Gastroesophageal sphincter (tissue), 4 donors: ENCODE results near the gene IFI30. TPM values are rescaled to one million over a fixed set of nuclear protein-coding genes. Genes with fewer than 3 reads are reported as not detected.

Experiments used
- ATAC-seq: fragments of 150-250 bp; one replicate; pipeline ENCODE4 v1.9.1; 2016; ENCODE audit warnings: mild to moderate bottlenecking, moderate library complexity
- H3K27ac ChIP-seq, 4 donors: fragments of 200-600 bp; sonication (generic) in 3 of 4; 1 replicate in 3 of 4; 2 replicates in 1 of 4; pipeline ENCODE4 v1.5.1; 2016 to 2019
- H3K27me3 ChIP-seq: fragments of 200-600 bp; sonication (generic); one replicate; pipeline ENCODE4 v1.5.1; 2019
- H3K36me3 ChIP-seq, 2 donors: fragments of 200-600 bp; sonication (generic); one replicate each; pipeline ENCODE4 v1.5.1; 2019; ENCODE audit warnings: control low read depth in 1 of 2
- H3K4me1 ChIP-seq, 3 donors: fragments of 200-600 bp; sonication (generic); 1 replicate in 2 of 3; 2 replicates in 1 of 3; pipeline ENCODE4 v1.5.1; 2016 to 2019; ENCODE audit warnings: control low read depth in 2 of 3
- H3K4me3 ChIP-seq, 2 donors: fragments of 200-600 bp; sonication (generic); one replicate each; pipeline ENCODE4 v1.5.1; 2019; ENCODE audit warnings: mild to moderate bottlenecking in 1 of 2, moderate library complexity in 1 of 2
- H3K9me3 ChIP-seq, 3 donors: fragments of 200-600 bp; sonication (generic); one replicate each; pipeline ENCODE4 v1.5.1; 2017 to 2019; ENCODE audit warnings: control low read depth in 2 of 3
- EP300 ChIP-seq: sonication (generic); formaldehyde crosslinking; IDR thresholded peaks from one replicate; pipeline ENCODE4 v1.6.1; 2017; ENCODE audit warnings: antibody characterized with exemption, mild to moderate bottlenecking
- POLR2A ChIP-seq, 2 donors: fragments of 450-650 bp; IDR thresholded peaks; one replicate each; pipeline ENCODE4 v1.6.1; 2017; ENCODE audit warnings: antibody characterized with exemption in 2 of 2, mild to moderate bottlenecking in 2 of 2, moderate library complexity in 1 of 2
- POLR2AphosphoS5 ChIP-seq: sonication (generic); formaldehyde crosslinking; IDR thresholded peaks from one replicate; pipeline ENCODE4 v1.6.1; 2017; ENCODE audit warnings: antibody characterized with exemption
- WGBS, 2 donors: methylation state at CpG; one replicate each; pipeline ENCODE4 v1.1.5; 2018; ENCODE audit warnings: low coverage in 1 of 2; 5-methylcytosine and 5-hydroxymethylcytosine counted together
- total RNA-seq, 4 donors: library from RNA; depleted of rRNA; stranded (reverse); fragments of >200 nt; gene quantifications; one replicate each; pipeline ENCODE4 v1.1.0, GENCODE V29; 2016
- TF ChIP-seq, protein P1 (sequence below), 4 experiments: fragments of 200-600 bp in 2 of 4; fragments of 450-650 bp in 2 of 4; sonication (generic) in 1 of 4; IDR thresholded peaks; one replicate each; pipeline ENCODE4 v1.5.1; 2017 to 2019; ENCODE audit warnings: antibody characterized with exemption in 4 of 4, mild to moderate bottlenecking in 2 of 4, moderate library complexity in 2 of 4

The IFI30 gene
- total RNA-seq, 4 donors from 2014 or later: 4.4 to 79.6 (median 40.8) TPM

DNA sequence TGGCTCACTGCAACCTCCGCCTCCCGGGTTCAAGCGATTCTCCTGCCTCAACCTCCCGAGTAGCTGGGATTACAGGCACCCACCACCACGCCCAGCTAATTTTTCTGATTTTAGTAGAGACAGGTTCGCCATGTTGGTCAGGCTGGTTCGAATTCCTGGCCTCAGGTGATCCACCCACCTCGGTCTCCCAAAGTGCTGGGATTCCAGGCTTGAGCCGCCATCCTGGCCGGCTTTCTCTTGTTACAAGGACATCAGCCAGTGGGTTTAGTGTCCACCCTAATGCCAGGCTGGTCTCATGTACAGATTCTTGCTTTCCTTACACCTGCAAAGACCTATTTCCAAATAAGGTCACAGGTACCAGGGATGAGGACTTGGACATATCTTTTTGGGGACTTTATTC, 13.8 kb upstream of the IFI30 start:
- H3K36me3 ChIP-seq: peaks cover 0 to 39% of the 10 kb centered on the region in 2 donors
- H3K4me1 ChIP-seq: peaks cover 0 to 59% (median 24%) of the 10 kb centered on the region in 3 donors
- no peaks in the 10 kb centered on the region for H3K9me3 ChIP-seq
- no peak overlapping the region for H3K4me3 ChIP-seq
- TF ChIP-seq EP300: no peak
- no peak for TF ChIP-seq POLR2AphosphoS5
- TF ChIP-seq, protein P1, sequence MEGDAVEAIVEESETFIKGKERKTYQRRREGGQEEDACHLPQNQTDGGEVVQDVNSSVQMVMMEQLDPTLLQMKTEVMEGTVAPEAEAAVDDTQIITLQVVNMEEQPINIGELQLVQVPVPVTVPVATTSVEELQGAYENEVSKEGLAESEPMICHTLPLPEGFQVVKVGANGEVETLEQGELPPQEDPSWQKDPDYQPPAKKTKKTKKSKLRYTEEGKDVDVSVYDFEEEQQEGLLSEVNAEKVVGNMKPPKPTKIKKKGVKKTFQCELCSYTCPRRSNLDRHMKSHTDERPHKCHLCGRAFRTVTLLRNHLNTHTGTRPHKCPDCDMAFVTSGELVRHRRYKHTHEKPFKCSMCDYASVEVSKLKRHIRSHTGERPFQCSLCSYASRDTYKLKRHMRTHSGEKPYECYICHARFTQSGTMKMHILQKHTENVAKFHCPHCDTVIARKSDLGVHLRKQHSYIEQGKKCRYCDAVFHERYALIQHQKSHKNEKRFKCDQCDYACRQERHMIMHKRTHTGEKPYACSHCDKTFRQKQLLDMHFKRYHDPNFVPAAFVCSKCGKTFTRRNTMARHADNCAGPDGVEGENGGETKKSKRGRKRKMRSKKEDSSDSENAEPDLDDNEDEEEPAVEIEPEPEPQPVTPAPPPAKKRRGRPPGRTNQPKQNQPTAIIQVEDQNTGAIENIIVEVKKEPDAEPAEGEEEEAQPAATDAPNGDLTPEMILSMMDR (IDR thresholded peaks at IDR 0.05): no peak
- no peak for TF ChIP-seq POLR2A (IDR thresholded peaks at IDR 0.05)
- no peaks in the 10 kb centered on the region for H3K27me3 ChIP-seq
- peak overlapping the region in 2 of 4 donors; percentile 85 for H3K27ac ChIP-seq
- no peak for ATAC-seq
- WGBS, 2 donors: 96% methylated on average over 5 of the region's 10 CpGs; no CpG with 5 or more reads in 1 of the 2 donors

DNA sequence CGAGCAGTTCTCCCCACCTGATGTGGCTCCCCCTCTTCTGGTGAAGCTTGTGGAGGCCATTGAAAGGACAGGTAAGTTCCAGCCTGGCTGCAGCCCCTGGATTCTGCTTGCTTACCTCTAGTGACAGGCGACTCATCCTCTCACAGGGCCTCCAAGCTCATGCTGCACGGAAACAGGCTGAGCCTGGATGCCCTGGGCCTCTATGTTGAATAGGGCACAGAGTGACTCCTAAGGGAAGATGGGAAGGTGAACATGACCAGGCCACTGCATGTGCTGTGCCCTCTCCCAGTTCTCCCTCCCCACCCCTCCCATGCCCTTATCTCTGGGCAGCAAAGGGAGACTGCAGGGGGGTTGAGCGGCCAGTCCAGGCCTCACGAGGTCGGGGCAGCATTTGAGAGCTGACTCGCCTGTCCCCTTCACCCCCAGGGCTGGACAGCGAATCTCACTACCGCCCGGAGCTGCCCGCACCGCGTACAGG, 13.1 kb upstream of the IFI30 start:
- Histone ChIP-seq H3K27me3 (no peaks in the 10 kb centered on the region), H3K4me1 (peaks cover 0 to 52% (median 24%) of the 10 kb centered on the region in 3 donors), H3K27ac (peak overlapping the region; percentile 40 to 85 (median 85)), H3K4me3 (peak overlapping the region; percentile 28 to 55), H3K9me3 (no peaks in the 10 kb centered on the region), H3K36me3 (peaks cover 0 to 45% of the 10 kb centered on the region in 2 donors)
- ATAC-seq: no peak
- WGBS, 2 donors: no CpG with 5 or more reads among the region's 13 CpGs
- TF ChIP-seq POLR2AphosphoS5 (no peak), EP300 (no peak), POLR2A (IDR thresholded peaks at IDR 0.05) (no peak)
- TF ChIP-seq, protein P1 (IDR thresholded peaks at IDR 0.05): no peak

DNA sequence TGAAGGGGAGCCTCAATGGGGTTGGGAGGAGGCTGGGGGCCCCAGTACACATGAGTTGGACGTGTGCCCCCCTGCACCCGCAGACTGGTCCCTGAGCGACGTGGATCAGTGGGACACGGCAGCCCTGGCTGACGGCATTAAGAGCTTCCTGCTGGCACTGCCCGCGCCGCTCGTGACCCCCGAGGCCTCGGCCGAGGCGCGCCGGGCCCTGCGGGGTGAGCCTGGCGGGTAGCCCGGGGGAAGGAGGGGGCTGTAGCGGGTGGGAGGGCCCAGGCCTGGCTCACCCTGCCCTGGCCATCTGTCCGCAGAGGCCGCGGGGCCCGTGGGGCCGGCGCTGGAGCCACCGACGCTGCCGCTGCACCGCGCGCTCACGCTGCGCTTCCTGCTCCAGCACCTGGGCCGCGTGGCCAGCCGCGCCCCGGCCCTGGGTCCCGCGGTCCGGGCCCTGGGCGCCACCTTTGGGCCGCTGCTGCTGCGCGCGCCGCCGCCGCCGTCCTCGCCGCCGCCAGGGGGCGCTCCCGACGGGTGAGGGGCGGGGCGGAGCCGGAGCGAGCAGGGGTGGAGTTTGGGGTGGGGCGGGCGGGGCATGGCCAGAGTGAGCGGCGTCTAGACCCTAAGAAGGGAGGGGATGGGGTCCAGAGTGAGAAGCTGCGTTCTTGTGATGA, 12.5 kb upstream of the IFI30 start:
- Histone ChIP-seq H3K4me1 (peaks cover 0 to 46% (median 24%) of the 10 kb centered on the region in 3 donors), H3K27ac (peak overlapping the region; percentile 40 to 85 (median 85)), H3K9me3 (no peaks in the 10 kb centered on the region), H3K36me3 (peaks cover 0 to 45% of the 10 kb centered on the region in 2 donors), H3K4me3 (peak overlapping the region; percentile 28 to 55), H3K27me3 (no peaks in the 10 kb centered on the region)
- TF ChIP-seq, protein P1 (IDR thresholded peaks at IDR 0.05): peak in 3 of 4 experiments; percentile 70 to 79 (median 74)
- TF ChIP-seq EP300: no peak
- WGBS, 2 donors: 0% methylated on average over 1 of the region's 66 CpGs; no CpG with 5 or more reads in 1 of the 2 donors
- ATAC-seq: peak; percentile 89

DNA sequence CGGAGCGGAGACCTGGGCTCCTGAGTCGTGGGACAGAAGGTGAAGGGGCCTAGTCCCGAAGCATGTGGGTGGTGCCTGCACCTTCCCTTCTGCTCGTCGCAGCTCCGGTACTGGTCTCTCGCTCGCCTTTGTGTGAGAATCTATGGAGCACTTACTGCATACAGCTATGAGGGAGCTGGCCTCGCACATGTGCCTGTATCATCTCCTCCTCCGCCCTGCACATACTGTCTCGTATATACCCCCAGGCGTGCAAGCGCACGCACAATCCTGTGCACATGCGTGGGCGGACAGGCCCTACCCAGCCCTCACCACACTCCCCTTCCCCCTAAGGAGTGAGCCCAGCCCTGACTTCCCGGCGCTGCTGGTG, 12.0 kb upstream of the IFI30 start:
- Histone ChIP-seq H3K27me3 (no peaks in the 10 kb centered on the region), H3K36me3 (peaks cover 0 to 48% of the 10 kb centered on the region in 2 donors), H3K27ac (peak overlapping the region in 3 of 4 donors; percentile 85), H3K4me1 (peaks cover 0 to 41% (median 23%) of the 10 kb centered on the region in 3 donors), H3K4me3 (peak overlapping the region; percentile 7 to 55), H3K9me3 (no peaks in the 10 kb centered on the region)
- ATAC-seq: peak; percentile 19
- 61% methylated on average over 10 of the region's 19 CpGs; no CpG with 5 or more reads in 1 of the 2 donors for WGBS, 2 donors
- TF ChIP-seq, protein P1 (IDR thresholded peaks at IDR 0.05): no peak
- TF ChIP-seq POLR2A (IDR thresholded peaks at IDR 0.05) (no peak), POLR2AphosphoS5 (no peak), EP300 (no peak)

DNA sequence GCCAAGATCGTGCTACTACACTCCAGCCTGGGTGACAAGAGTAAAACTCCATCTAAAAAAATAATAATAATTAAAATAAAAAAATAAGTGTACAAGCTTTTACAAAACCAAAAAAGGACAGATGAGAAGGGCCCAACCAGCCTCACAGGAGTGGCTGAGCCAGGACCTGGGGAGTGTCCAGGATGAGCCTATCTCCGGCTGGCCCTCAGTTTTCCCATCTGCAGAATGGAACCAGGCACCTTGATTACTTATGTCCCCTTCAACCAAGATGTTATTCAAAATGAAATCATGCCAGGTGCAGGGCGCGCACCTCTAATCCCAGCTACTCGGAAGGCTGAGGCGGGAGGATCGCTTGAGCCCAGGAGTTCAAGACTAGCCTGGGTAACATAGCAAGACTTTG, 9.5 kb upstream of the IFI30 start:
- 95 to 100% methylated on average over 5 to 7 of the region's 7 CpGs for WGBS, 2 donors
- ATAC-seq: no peak
- TF ChIP-seq, protein P1 (IDR thresholded peaks at IDR 0.05): no peak
- TF ChIP-seq POLR2A (IDR thresholded peaks at IDR 0.05): no peak
- no peak for TF ChIP-seq POLR2AphosphoS5
- no peak for TF ChIP-seq EP300
- peaks cover 0 to 73% of the 10 kb centered on the region in 2 donors for H3K36me3 ChIP-seq
- no peak overlapping the region for H3K4me3 ChIP-seq
- no peak overlapping the region for H3K27ac ChIP-seq
- H3K9me3 ChIP-seq: no peaks in the 10 kb centered on the region
- no peaks in the 10 kb centered on the region for H3K27me3 ChIP-seq
- peaks cover 0 to 21% (median 12%) of the 10 kb centered on the region in 3 donors for H3K4me1 ChIP-seq
